GM12878 (cell line): ENCODE results near the gene CLEC16A. TPM values are rescaled to one million over a fixed set of nuclear protein-coding genes. Genes with fewer than 3 reads are reported as not detected.
A peak's percentile ranks its signal among the peaks of the same experiment; 100 is the strongest.

Source experiments
- ATAC-seq: fragments of 200-7000 bp; cut with Tn5 transposase; 3 replicates; pipeline ENCODE4 v1.9.1; 2020; ENCODE audit warnings: mild to moderate bottlenecking, moderate library complexity
- BruUV-seq: library from RNA; stranded (reverse); fragments of 400-500 nt; replicated peaks from 2 replicates; lab custom pipeline; 2021; lab: Mats Ljungman, UMichigan
- CTCF ChIA-PET: fragments of 300-600 bp; sonication (Branson Sonifier 250); formaldehyde crosslinking; extraction: SDS; loops from one replicate; lab custom pipeline; 2021; ENCODE audit warnings: inconsistent platforms; lab: Yijun Ruan, JAX
- POLR2A ChIA-PET: fragments of 350-600 bp; formaldehyde crosslinking; extraction: SDS; loops from one replicate; lab custom pipeline; 2021; ENCODE audit warnings: inconsistent platforms; lab: Charles Lee
- RAD21 ChIA-PET: fragments of 300-600 bp; sonication (Branson Sonifier 250); formaldehyde crosslinking; loops from one replicate; lab custom pipeline; 2023; ENCODE audit warnings: antibody characterized with exemption; ENCODE audit not compliant: unreplicated experiment; lab: Charles Lee
- SMC1A ChIA-PET: fragments of 300-600 bp; sonication (Branson Sonifier 250); formaldehyde crosslinking; loops from one replicate; lab custom pipeline; 2023; ENCODE audit not compliant: unreplicated experiment, uncharacterized antibody; lab: Charles Lee
- DNase-seq: peaks from one replicate; pipeline ENCODE4 v3.0.0-alpha.2; 2011; ENCODE audit warnings: low read depth, low spot score
- FAIRE-seq: peaks from 3 replicates; lab custom pipeline; 2011; peaks lifted over from hg19 to GRCh38; lab: Jason Lieb, UNC
- H2AFZ ChIP-seq: 2 replicates; pipeline ENCODE4 v1.6.0; 2011; ENCODE audit warnings: low read depth, low read length, control low read depth; ENCODE audit not compliant: control insufficient read depth
- H3K27ac ChIP-seq: 2 replicates; pipeline ENCODE4 v1.5.1; 2011; ENCODE audit warnings: control low read depth; ENCODE audit not compliant: control insufficient read depth, insufficient read depth
- H3K27me3 ChIP-seq, 2 experiments: replicated peaks in 1 of 2; 2 replicates each; pipeline versions ENCODE4 v1.6.0 to v1.6.1; 2011; ENCODE audit warnings: low read length in 1 of 2; ENCODE audit not compliant: control insufficient read depth in 2 of 2, insufficient read depth in 2 of 2
- H3K36me3 ChIP-seq, 2 experiments: 2 replicates each; pipeline ENCODE4 v1.5.1; 2011; ENCODE audit warnings: low read length in 1 of 2; ENCODE audit not compliant: control insufficient read depth in 2 of 2, insufficient read depth in 2 of 2
- H3K4me1 ChIP-seq: 2 replicates; pipeline ENCODE4 v1.6.1; 2011; ENCODE audit warnings: mild to moderate bottlenecking, low read length, moderate library complexity, mixed read lengths; ENCODE audit not compliant: control insufficient read depth, insufficient read depth
- H3K4me2 ChIP-seq: 2 replicates; pipeline ENCODE4 v1.6.0; 2011; ENCODE audit warnings: control low read depth; ENCODE audit not compliant: control insufficient read depth, insufficient read depth
- H3K4me3 ChIP-seq: fragments of 200-600 bp; sonication (generic); 2 replicates; pipeline ENCODE4 v1.5.1; 2016
- H3K79me2 ChIP-seq: 2 replicates; pipeline ENCODE4 v1.6.0; 2011; ENCODE audit warnings: low read length; ENCODE audit not compliant: control insufficient read depth, insufficient read depth
- H3K9ac ChIP-seq: 2 replicates; pipeline ENCODE4 v1.8.0; 2011; ENCODE audit warnings: low read length, control low read depth, mixed read lengths; ENCODE audit not compliant: control insufficient read depth, insufficient read depth
- H3K9me3 ChIP-seq: replicated peaks from 3 replicates; pipeline ENCODE4 v1.5.1; 2011; ENCODE audit warnings: mild to moderate bottlenecking, low read length; ENCODE audit not compliant: control insufficient read depth, insufficient read depth
- H4K20me1 ChIP-seq: 2 replicates; pipeline ENCODE4 v1.6.0; 2011; ENCODE audit not compliant: control insufficient read depth, insufficient read depth
- PAX5 ChIP-seq: IDR thresholded peaks from 2 replicates; pipeline ENCODE4 v1.6.1; 2011; ENCODE audit warnings: low read depth, low read length, borderline replicate concordance
- SPI1 ChIP-seq: IDR thresholded peaks from 2 replicates; pipeline ENCODE4 v1.6.1; 2011; ENCODE audit warnings: low read depth, mild to moderate bottlenecking, low read length, moderate library complexity, borderline replicate concordance; ENCODE audit not compliant: insufficient read depth
- WGBS: methylation state at CpG from one replicate; pipeline ENCODE4 v1.1.6; 2016; ENCODE audit warnings: low lambda C conversion rate; ENCODE audit not compliant: insufficient replicate concordance, insufficient coverage; ENCODE audit errors: missing lambda C conversion rate; 5-methylcytosine and 5-hydroxymethylcytosine counted together
- in situ Hi-C: fragments of 300-500 bp; cut with MboI; formaldehyde crosslinking; loops from 9 replicates; pipeline ENCODE4 v1.14.3; 2018; ENCODE audit warnings: mixed read lengths
- intact Hi-C: fragments of 100-400 bp; cut with micrococcal nuclease; formaldehyde crosslinking; loops from one replicate; pipeline ENCODE4 v1.14.2; 2022; ENCODE audit not compliant: unreplicated experiment
- polyA plus RNA-seq, 11 experiments: library from polyadenylated mRNA; depleted of rRNA in 4 of 11; unstranded in 6 of 11; stranded (reverse) in 5 of 11; fragments of >200 nt; fragmentation: Nextera tagmentation in 4 of 11; fragmentation: Illumina TruSeq in 1 of 11; extraction: Ambion mirVana in 4 of 11; extraction: Trizol in 1 of 11; gene quantifications; 1 replicate in 1 of 11; 2 replicates in 10 of 11; pipeline versions ENCODE4 v1.2.1 to v1.2.3, GENCODE V29; 2011 to 2016; ENCODE audit warnings: inconsistent platforms in 2 of 11, missing spikeins in 2 of 11, low read depth in 1 of 11
- total RNA-seq, 4 experiments: library from RNA; depleted of rRNA in 3 of 4; stranded (reverse); fragments of >200 nt in 3 of 4; fragmentation: Illumina TruSeq in 1 of 4; extraction: Trizol in 1 of 4; gene quantifications; 2 replicates each; pipeline versions ENCODE4 v1.2.1 to v1.2.3, GENCODE V29; 2013 to 2021
- TF ChIP-seq, protein P1 (sequence below): fragments of 450-650 bp; IDR thresholded peaks from 2 replicates; pipeline ENCODE4 v1.6.1; 2016; ENCODE audit warnings: mild to moderate bottlenecking, moderate library complexity, borderline replicate concordance

CLEC16A gene
- total and polyA plus RNA-seq, 10 of the 15 experiments (the other 5 are each of a cell fraction or from before 2014, with no cell fraction given), result 1.5 to 28.8 (median 19.2) TPM

DNA sequence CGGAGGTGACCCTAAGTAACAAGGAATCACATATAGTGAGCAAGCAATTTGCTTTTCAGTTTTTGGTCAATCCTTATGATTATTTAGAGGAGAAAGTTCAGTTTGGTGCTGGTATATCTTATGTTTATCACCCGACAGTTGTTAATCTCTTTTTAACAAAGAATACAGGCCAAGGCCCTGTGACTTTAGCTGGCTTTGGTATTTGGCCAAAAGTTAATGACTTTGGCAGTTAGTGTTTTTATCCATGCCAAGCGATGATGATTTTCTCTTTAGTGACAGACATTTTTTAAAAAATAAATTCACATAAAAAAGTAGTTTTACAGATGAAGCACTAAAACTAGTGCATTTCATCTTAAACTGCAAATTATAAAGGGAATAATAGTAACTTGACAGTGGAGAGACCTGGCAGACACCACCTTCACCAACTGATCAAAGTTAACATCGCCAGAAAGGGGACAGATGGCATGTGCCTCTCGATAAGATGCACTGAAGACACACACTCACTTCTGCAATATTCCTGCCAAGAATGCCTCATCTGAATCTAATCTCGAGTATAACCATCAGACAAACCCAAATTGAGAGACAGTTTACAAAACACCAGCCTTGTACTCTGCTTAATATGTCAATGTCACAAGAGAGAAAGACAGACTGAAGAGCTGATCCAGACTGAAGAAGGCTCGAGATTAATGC is 9.0 kb upstream of the CLEC16A start (continued):
- TF ChIP-seq, protein P1, sequence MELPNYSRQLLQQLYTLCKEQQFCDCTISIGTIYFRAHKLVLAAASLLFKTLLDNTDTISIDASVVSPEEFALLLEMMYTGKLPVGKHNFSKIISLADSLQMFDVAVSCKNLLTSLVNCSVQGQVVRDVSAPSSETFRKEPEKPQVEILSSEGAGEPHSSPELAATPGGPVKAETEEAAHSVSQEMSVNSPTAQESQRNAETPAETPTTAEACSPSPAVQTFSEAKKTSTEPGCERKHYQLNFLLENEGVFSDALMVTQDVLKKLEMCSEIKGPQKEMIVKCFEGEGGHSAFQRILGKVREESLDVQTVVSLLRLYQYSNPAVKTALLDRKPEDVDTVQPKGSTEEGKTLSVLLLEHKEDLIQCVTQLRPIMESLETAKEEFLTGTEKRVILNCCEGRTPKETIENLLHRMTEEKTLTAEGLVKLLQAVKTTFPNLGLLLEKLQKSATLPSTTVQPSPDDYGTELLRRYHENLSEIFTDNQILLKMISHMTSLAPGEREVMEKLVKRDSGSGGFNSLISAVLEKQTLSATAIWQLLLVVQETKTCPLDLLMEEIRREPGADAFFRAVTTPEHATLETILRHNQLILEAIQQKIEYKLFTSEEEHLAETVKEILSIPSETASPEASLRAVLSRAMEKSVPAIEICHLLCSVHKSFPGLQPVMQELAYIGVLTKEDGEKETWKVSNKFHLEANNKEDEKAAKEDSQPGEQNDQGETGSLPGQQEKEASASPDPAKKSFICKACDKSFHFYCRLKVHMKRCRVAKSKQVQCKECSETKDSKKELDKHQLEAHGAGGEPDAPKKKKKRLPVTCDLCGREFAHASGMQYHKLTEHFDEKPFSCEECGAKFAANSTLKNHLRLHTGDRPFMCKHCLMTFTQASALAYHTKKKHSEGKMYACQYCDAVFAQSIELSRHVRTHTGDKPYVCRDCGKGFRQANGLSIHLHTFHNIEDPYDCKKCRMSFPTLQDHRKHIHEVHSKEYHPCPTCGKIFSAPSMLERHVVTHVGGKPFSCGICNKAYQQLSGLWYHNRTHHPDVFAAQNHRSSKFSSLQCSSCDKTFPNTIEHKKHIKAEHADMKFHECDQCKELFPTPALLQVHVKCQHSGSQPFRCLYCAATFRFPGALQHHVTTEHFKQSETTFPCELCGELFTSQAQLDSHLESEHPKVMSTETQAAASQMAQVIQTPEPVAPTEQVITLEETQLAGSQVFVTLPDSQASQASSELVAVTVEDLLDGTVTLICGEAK, result no peak

DNA sequence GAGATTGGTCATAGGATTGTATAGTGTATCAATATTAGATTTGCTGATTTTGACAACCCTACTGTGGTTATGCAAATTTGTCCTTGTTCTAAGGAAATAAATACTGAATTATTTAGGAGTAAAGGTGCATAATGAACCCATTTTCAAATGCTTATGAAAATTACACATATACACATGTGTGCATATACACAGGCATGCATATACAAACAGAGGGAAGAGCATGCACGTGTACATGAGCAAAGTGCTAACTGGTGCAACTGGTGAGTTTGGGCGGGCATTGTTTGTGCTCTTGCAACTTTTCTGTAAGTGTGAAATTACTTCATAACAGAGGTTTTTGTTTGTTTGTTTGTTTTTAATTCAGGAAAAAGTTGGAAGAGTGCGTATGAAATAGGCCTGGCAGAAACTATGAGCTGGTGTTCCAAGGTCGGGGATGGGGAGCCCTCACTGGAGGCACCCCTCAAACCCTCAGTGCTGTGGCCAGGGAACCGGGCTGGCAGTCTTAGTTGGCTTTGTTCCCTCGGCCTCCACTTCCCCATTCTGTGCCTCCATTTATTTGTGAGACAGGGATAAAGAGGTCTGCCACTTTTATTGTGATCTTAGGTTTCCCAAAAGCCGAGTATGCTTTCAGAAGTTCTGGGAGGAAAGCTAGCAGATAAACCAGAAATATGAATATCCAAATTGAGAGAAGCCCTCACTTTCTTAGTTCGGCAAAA is 7.9 kb upstream of the CLEC16A start:
- Histone ChIP-seq H2AFZ (no peak overlapping the region), H4K20me1 (no peaks in the 10 kb centered on the region; the same call in none of the 2 replicates), H3K79me2 (peaks cover 52% of the 10 kb centered on the region), H3K9ac (no peak overlapping the region), H3K9me3 (no peaks in the 10 kb centered on the region), H3K27ac (no peak overlapping the region), H3K4me3 (no peak overlapping the region), H3K27me3 (no peaks in the 10 kb centered on the region), H3K4me2 (peak overlapping the region; percentile 98), H3K36me3 (peaks cover 0 to 2% of the 10 kb centered on the region in 2 experiments; a peak in 2 of 4 replicates), H3K4me1 (peaks cover 42% of the 10 kb centered on the region)
- TF ChIP-seq PAX5 (no peak), SPI1 (peak; percentile 28; the same call in 1 of the 2 replicates)
- no TSS peak for BruUV-seq
- no peak for FAIRE-seq
- ChIA-PET CTCF (interaction anchor here (0.9 to 6.3 kb wide), 10 partner anchors 10 to 199 kb away, joined by 3 to 63 read pairs (median 4); no protein-coding TSS in a partner anchor), RAD21 (interaction anchor here (0.9 to 7.1 kb wide), 9 partner anchors 11 to 417 kb away, joined by 3 to 50 read pairs (median 4); partner anchors contain the start of genes CIITA and NUBP1), POLR2A (interaction anchor here (0.5 to 3.6 kb wide), 13 partner anchors 10 to 204 kb away, joined by 3 to 16 read pairs (median 4); no protein-coding TSS in a partner anchor), SMC1A (interaction anchor here (0.9 to 1.8 kb wide), 11 partner anchors 9 to 422 kb away, joined by 3 to 15 read pairs (median 4); no protein-coding TSS in a partner anchor)
- no peak for DNase-seq
- in situ Hi-C loops, result no loop called here
- 49% methylated on average over 8 of the region's 8 CpGs for WGBS
- ATAC-seq, result no peak
- intact Hi-C loops, result loop anchor here (5.0 kb wide), 1 partner anchor 414 kb away; no protein-coding TSS in a partner anchor
